Measurements from ENCODE around the gene SYNGR2. TPM values are rescaled to one million over a fixed set of nuclear protein-coding genes. Genes with fewer than 3 reads are reported as not detected.

SYNGR2 gene
- total RNA-seq, 1 experiment from 2014 or later = 148 TPM

GRCh38 chr17:78151514-78152008 is 16.8 kb upstream of the SYNGR2 start (continued):
- no peak for TF ChIP-seq SP1 (IDR thresholded peaks at IDR 0.05; ENCODE audit: low read depth)
- TF ChIP-seq SRF (IDR thresholded peaks at IDR 0.05; ENCODE audit: low read depth) = no peak

- intact Hi-C loops (cut with micrococcal nuclease) = no loop called here
- ATAC-seq (no peak), DNase-seq (ENCODE audit: low read depth, low spot score) (no peak)
- Histone ChIP-seq H3K27ac (ENCODE audit: low read depth, low read length) (no peak overlapping the region), H3K79me2 (ENCODE audit: insufficient read depth, low read length) (no peaks in the 10 kb centered on the region), H3K4me1 (ENCODE audit: control insufficient read depth in 1 of 2, insufficient read depth in 2 of 2, low read length in 2 of 2) (peaks cover 8 to 12% of the 10 kb centered on the region in 2 experiments), H3K4me2 (ENCODE audit: low read length) (no peak overlapping the region), H3K4me3 (replicated peaks in 1 of 2; ENCODE audit: low read depth in 1 of 2, low read length in 2 of 2) (no peak overlapping the region), H3K9me3 (ENCODE audit: control insufficient read depth in 1 of 2, insufficient read depth in 1 of 2, low read depth in 1 of 2, low read length in 2 of 2) (no peaks in the 10 kb centered on the region), H3K9ac (ENCODE audit: low read length) (no peak overlapping the region), H3K36me3 (ENCODE audit: control insufficient read depth in 1 of 2, insufficient read depth in 2 of 2, low read length in 2 of 2) (no peaks in the 10 kb centered on the region), H2AFZ (ENCODE audit: low read depth, low read length, poor library complexity, severe bottlenecking) (no peak overlapping the region), H4K20me1 (ENCODE audit: insufficient read depth) (no peaks in the 10 kb centered on the region), H3K9me2 (ENCODE audit: insufficient read depth) (no peaks in the 10 kb centered on the region), H3K27me3 (ENCODE audit: insufficient read depth, low read length) (no peaks in the 10 kb centered on the region)
- no peak for TF ChIP-seq YY1 (IDR thresholded peaks at IDR 0.05; ENCODE audit: extremely low read depth, insufficient replicate concordance, low read depth, low read length)
- no peak for TF ChIP-seq MAX (IDR thresholded peaks at IDR 0.05)
- TF ChIP-seq ZNF274 (IDR thresholded peaks at IDR 0.05; ENCODE audit: low read depth, low read length) = no peak
- TF ChIP-seq ZFX (IDR thresholded peaks at IDR 0.05) = no peak
- no peak for TF ChIP-seq ELF1 (IDR thresholded peaks at IDR 0.05; ENCODE audit: borderline replicate concordance, low read depth)
- no peak for TF ChIP-seq SRF (IDR thresholded peaks at IDR 0.05; ENCODE audit: low read depth)
- no peak for TF ChIP-seq SP1 (IDR thresholded peaks at IDR 0.05; ENCODE audit: low read depth)
- TF ChIP-seq TCF7L2 (IDR thresholded peaks at IDR 0.05; ENCODE audit: borderline replicate concordance, extremely low read depth, insufficient read depth, insufficient read length) = no peak
- no peak for TF ChIP-seq JUND (IDR thresholded peaks at IDR 0.05)
- TF ChIP-seq CEBPB (IDR thresholded peaks at IDR 0.05; ENCODE audit: low read depth) = no peak
- ChIA-PET RAD21 (ENCODE audit: low non-redundant PET in 1 of 2, low total read pairs in 2 of 2, uncharacterized antibody in 2 of 2, unreplicated experiment in 2 of 2) (no interaction called here), CTCF (no interaction called here), POLR2A (no interaction called here)
- BruUV-seq (replicated peaks) = no TSS peak
Measured at GRCh38 chr17:78154903-78155811, 13.2 kb upstream of the SYNGR2 start.
